ENCODE measurements around the gene PDCD5.

GRCh38 chr19:32627714-32628270, 46.8 kb downstream of the PDCD5 start:
- TF ChIP-seq CTCF (IDR thresholded peaks at IDR 0.05) (no peak), POLR2A (IDR thresholded peaks at IDR 0.05) (no peak), POLR2AphosphoS5 (IDR thresholded peaks at IDR 0.05) (no peak), EP300 (IDR thresholded peaks at IDR 0.05; ENCODE audit: low read depth) (no peak)
